Colonic mucosa (tissue), 4 donors: ENCODE results near the gene TRAPPC14. TPM values are rescaled to one million over a fixed set of nuclear protein-coding genes. Genes with fewer than 3 reads are reported as not detected.

Experiments used
- DNase-seq: peaks from one replicate; pipeline ENCODE4 v3.0.0-alpha.2; 2020
- H3K27ac ChIP-seq: fragments of 200-600 bp; one replicate; pipeline ENCODE4 v1.8.0; 2021
- H3K27me3 ChIP-seq: fragments of 200-600 bp; one replicate; pipeline ENCODE4 v1.8.0; 2021
- H3K36me3 ChIP-seq: fragments of 200-600 bp; one replicate; pipeline ENCODE4 v1.8.0; 2021
- H3K4me1 ChIP-seq: fragments of 200-600 bp; one replicate; pipeline ENCODE4 v1.8.0; 2021; ENCODE audit warnings: mild to moderate bottlenecking
- H3K4me3 ChIP-seq: fragments of 200-600 bp; one replicate; pipeline ENCODE4 v1.8.0; 2021
- H3K9ac ChIP-seq, 2 donors: one replicate each; pipeline ENCODE4 v1.7.0; 2013; ENCODE audit warnings: control low read depth in 2 of 2, low read depth in 2 of 2, low read length in 2 of 2
- H3K9me3 ChIP-seq: fragments of 200-600 bp; one replicate; pipeline ENCODE4 v1.8.0; 2021
- CTCF ChIP-seq: fragments of 200-600 bp; IDR thresholded peaks from one replicate; pipeline ENCODE4 v1.8.0; 2022; ENCODE audit warnings: antibody characterized with exemption, mild to moderate bottlenecking
- intact Hi-C: fragments of 100-400 bp; cut with DNase I; formaldehyde crosslinking; loops from one replicate; pipeline ENCODE4 v1.14.1; 2022
- total RNA-seq, 2 donors: library from RNA; stranded (reverse); fragmentation: NEBNext Ultra II Directional in 1 of 2; extraction: Animal tissue kit (Norgen Biotek cat#: 25700) in 1 of 2; gene quantifications; one replicate each; pipeline ENCODE4 v1.2.1, GENCODE V29; 2021
- donor health status: healthy.
- donor health status: DM: no; HTN: no; CAD: no.
- donor health status: DM: no; HTN: no; CAD: no.

The TRAPPC14 gene
- total RNA-seq, 2 donors from 2014 or later, result 40.3 to 69.5 TPM

GRCh38 chr7:100126239-100126930 lies 32.1 kb downstream of the TRAPPC14 start:
- no peaks in the 10 kb centered on the region for H3K36me3 ChIP-seq
- TF ChIP-seq CTCF, result no peak
- peak overlapping the region; percentile 100 for H3K27ac ChIP-seq
- no peaks in the 10 kb centered on the region for H3K27me3 ChIP-seq
- H3K9me3 ChIP-seq, result no peaks in the 10 kb centered on the region
- intact Hi-C loops, result no loop called here
- peaks cover 17% of the 10 kb centered on the region for H3K4me1 ChIP-seq
- H3K4me3 ChIP-seq, result peak overlapping the region; percentile 88
- no peak for DNase-seq
- H3K9ac ChIP-seq, result peak overlapping the region; percentile 81 to 98

- intact Hi-C loops, result no loop called here
- no peaks in the 10 kb centered on the region for H3K9me3 ChIP-seq
- no peak for TF ChIP-seq CTCF
- no peak overlapping the region for H3K4me3 ChIP-seq
- DNase-seq, result peak; percentile 78
- H3K9ac ChIP-seq, result peak overlapping the region; percentile 1 to 77
- peaks cover 15% of the 10 kb centered on the region for H3K4me1 ChIP-seq
- H3K27ac ChIP-seq, result peak overlapping the region; percentile 100
- H3K27me3 ChIP-seq, result no peaks in the 10 kb centered on the region
- H3K36me3 ChIP-seq, result no peaks in the 10 kb centered on the region
Measured at GRCh38 chr7:100124301-100125230, 34.0 kb downstream of the TRAPPC14 start.

DNA sequence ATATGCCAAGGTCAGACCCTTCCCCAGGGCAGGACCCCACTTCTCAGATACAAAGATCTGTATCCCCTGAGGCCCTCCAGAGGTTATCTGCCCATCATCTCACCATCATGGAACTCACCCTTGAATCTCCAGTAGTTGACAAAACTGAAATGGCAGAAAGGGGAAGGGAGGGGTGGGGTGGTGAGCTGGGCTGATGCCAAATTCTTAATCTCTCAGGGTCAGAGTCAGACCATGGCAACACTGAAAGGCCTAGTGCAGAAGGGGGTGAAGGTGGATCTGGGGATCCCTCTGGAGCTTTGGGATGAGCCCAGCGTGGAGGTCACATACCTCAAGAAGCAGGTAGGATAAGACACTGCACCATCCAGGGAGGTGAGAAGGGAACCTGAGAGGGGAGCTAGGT lies 36.0 kb downstream of the TRAPPC14 start:
- no peak overlapping the region for H3K4me3 ChIP-seq
- peak overlapping the region in 1 of 2 donors; percentile 61 for H3K9ac ChIP-seq
- intact Hi-C loops, result no loop called here
- no peak overlapping the region for H3K27ac ChIP-seq
- H3K9me3 ChIP-seq, result no peaks in the 10 kb centered on the region
- peaks cover 15% of the 10 kb centered on the region for H3K4me1 ChIP-seq
- no peak for DNase-seq
- H3K36me3 ChIP-seq, result no peaks in the 10 kb centered on the region
- H3K27me3 ChIP-seq, result no peaks in the 10 kb centered on the region
- TF ChIP-seq CTCF, result no peak

DNA sequence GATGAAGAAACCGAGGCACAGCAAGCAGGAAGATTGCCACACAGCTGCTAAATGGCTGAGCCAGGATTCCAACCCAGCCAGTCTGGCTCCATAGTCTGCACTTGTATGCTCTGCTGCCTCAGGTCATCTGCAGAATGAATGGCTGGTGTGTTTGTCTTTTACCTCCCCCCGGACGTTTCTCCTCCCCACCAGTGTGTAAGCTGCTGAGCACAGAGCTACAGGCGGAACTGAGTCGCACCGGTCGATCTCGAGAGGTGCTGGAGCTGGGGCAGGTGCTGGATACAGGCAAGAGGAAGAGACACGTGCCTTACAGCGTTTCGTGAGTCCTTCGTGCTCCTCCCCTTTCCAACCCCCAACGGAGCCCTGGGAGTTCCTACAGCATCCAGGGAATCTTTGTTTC lies 36.5 kb downstream of the TRAPPC14 start:
- no peak for TF ChIP-seq CTCF
- Histone ChIP-seq H3K4me1 (peaks cover 15% of the 10 kb centered on the region), H3K4me3 (no peak overlapping the region), H3K27ac (no peak overlapping the region), H3K9me3 (no peaks in the 10 kb centered on the region), H3K36me3 (no peaks in the 10 kb centered on the region), H3K27me3 (no peaks in the 10 kb centered on the region), H3K9ac (peak overlapping the region in 1 of 2 donors; percentile 61)
- DNase-seq, result peak; percentile 56
- intact Hi-C loops, result no loop called here

- H3K27me3 ChIP-seq, result no peaks in the 10 kb centered on the region
- H3K9me3 ChIP-seq, result no peaks in the 10 kb centered on the region
- peak overlapping the region; percentile 33 to 70 for H3K9ac ChIP-seq
- peak overlapping the region; percentile 77 for H3K27ac ChIP-seq
- no peak for TF ChIP-seq CTCF
- H3K36me3 ChIP-seq, result no peaks in the 10 kb centered on the region
- H3K4me1 ChIP-seq, result peaks cover 15% of the 10 kb centered on the region
- DNase-seq, result no peak
- intact Hi-C loops, result no loop called here
- H3K4me3 ChIP-seq, result no peak overlapping the region
Measured at GRCh38 chr7:100120733-100121036, 37.8 kb downstream of the TRAPPC14 start.
